ENCODE results near the gene BACH2. TPM values are rescaled to one million over a fixed set of nuclear protein-coding genes. Genes with fewer than 3 reads are reported as not detected.
A peak's percentile ranks its signal among the peaks of the same experiment; 100 is the strongest.

Gene BACH2
- total and polyA plus RNA-seq, 2 of the 8 experiments (the other 6 are each of a cell fraction or from before 2014, with no cell fraction given): 1.9 to 5.9 TPM

DNA sequence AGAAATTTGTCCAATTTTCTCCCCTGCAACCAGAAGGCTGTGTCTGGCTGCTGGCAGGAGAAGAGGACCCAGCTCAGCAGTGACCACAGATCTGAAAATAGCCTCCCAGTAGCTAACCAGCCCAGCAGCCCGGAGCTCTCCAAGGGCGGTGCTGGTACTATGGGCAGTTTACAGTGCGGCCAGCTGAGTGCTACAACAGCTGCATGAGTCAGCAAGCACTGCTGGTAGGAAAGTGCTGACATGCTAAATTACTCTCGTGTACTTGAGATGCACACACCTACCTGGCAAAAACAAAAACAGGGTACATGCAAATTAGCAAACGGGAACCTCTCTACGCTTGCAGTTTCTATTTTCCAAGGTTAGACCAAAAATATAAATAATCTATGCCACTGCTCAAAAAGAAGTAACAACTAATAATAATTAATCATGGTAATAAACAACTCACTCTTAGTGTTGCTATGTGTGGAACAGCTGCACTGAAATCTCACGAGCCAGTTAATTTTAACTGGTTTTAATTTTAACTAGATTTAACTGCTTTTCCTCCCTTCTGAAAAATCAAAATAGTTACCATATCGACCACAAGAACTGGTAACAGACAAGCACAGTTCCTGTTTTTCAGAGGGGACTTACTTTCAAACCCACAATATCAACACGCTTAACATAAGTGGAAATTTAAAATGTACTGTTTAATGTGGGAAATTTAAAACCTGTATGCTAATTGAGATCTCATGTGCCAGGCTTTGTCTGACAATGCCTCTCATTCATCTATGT lies 10.8 kb downstream of the BACH2 start (continued):
- TF ChIP-seq PHF8 (conservative IDR thresholded peaks at IDR 0.05; ENCODE audit: low read depth, low read length) (no peak), JUND (IDR thresholded peaks at IDR 0.05; ENCODE audit: low read length) (peak; percentile 66; the same call in 1 of the 2 replicates), TCF12 (IDR thresholded peaks at IDR 0.05; ENCODE audit: low read depth, low read length) (0 out of 2 replicates have a peak, but pooled peaks have one; percentile 29)
